K562 (cell line): Measurements from ENCODE around the gene ARHGDIA. TPM values are rescaled to one million over a fixed set of nuclear protein-coding genes. Genes with fewer than 3 reads are reported as not detected.

Experiments
- CBX5 ChIP-seq: IDR thresholded peaks from 2 replicates; pipeline ENCODE4 v1.6.1; 2014; ENCODE audit warnings: low read depth, borderline replicate concordance
- DLX4 ChIP-seq: fragments of 250-450 bp; sonication (Bioruptor Pico); IDR thresholded peaks from 2 replicates; pipeline ENCODE4 v1.6.1; 2021; ENCODE audit warnings: mild to moderate bottlenecking
- ESRRA ChIP-seq: fragments of 450-650 bp; IDR thresholded peaks from 2 replicates; pipeline ENCODE4 v1.6.1; 2014; ENCODE audit warnings: low read depth, mild to moderate bottlenecking, moderate library complexity, borderline replicate concordance
- HBP1 ChIP-seq: fragments of 450-650 bp; formaldehyde crosslinking; IDR thresholded peaks from 2 replicates; pipeline ENCODE4 v1.4.0; 2022; ENCODE audit warnings: missing genetic modification characterization
- KDM5B ChIP-seq: fragments of 200-600 bp; sonication (generic); IDR thresholded peaks from 2 replicates; pipeline ENCODE4 v1.6.1; 2012; ENCODE audit warnings: low read depth, mild to moderate bottlenecking, moderate library complexity, low read length, control low read depth, inconsistent platforms; ENCODE audit not compliant: insufficient replicate concordance
- LCOR ChIP-seq: sonication (generic); formaldehyde crosslinking; IDR thresholded peaks from 2 replicates; pipeline ENCODE4 v1.8.0; 2022; ENCODE audit warnings: mild to moderate bottlenecking, missing genetic modification reagents
- MEIS2 ChIP-seq: fragments of 450-650 bp; IDR thresholded peaks from 2 replicates; pipeline ENCODE4 v1.6.1; 2014; ENCODE audit warnings: mild to moderate bottlenecking; ENCODE audit not compliant: partially characterized antibody
- NR2C1 ChIP-seq, 2 experiments: fragments of 450-650 bp; IDR thresholded peaks; 2 replicates each; pipeline ENCODE4 v1.6.1; 2017; ENCODE audit warnings: mild to moderate bottlenecking in 2 of 2, antibody characterized with exemption in 1 of 2, inconsistent platforms in 1 of 2, missing compliant biosample characterization in 1 of 2, missing genetic modification characterization in 1 of 2
- PBX2 ChIP-seq, 2 experiments: IDR thresholded peaks in 1 of 2; conservative IDR thresholded peaks in 1 of 2; 2 replicates each; pipeline ENCODE4 v1.6.1; 2016; ENCODE audit warnings: low read depth in 2 of 2, mild to moderate bottlenecking in 1 of 2, missing compliant biosample characterization in 1 of 2, missing genetic modification characterization in 1 of 2, moderate library complexity in 1 of 2
- ZNF408 ChIP-seq: fragments of 250-450 bp; sonication (Bioruptor Pico); IDR thresholded peaks from 2 replicates; pipeline ENCODE4 v1.4.0; 2020; ENCODE audit warnings: low read depth, mild to moderate bottlenecking, moderate library complexity
- ZNF639 ChIP-seq, 2 experiments: fragments of 200-800 bp in 1 of 2; sonication (Bioruptor generic) in 1 of 2; sonication (generic) in 1 of 2; formaldehyde crosslinking in 1 of 2; IDR thresholded peaks in 1 of 2; conservative IDR thresholded peaks in 1 of 2; 2 replicates each; pipeline versions ENCODE4 v1.5.0 to v1.6.1; 2016 to 2020; ENCODE audit warnings: missing compliant biosample characterization in 1 of 2, missing genetic modification characterization in 1 of 2, missing genetic modification reagents in 1 of 2
- polyA plus RNA-seq, 8 experiments: library from polyadenylated mRNA; depleted of rRNA in 4 of 8; stranded (reverse) in 5 of 8; unstranded in 3 of 8; fragments of >200 nt; fragmentation: Nextera tagmentation in 2 of 8; fragmentation: Illumina TruSeq in 1 of 8; extraction: Ambion mirVana in 2 of 8; extraction: Trizol in 1 of 8; gene quantifications; 2 replicates each; pipeline versions ENCODE4 v1.2.1 to v1.2.3, GENCODE V29; 2011 to 2014; ENCODE audit warnings: inconsistent platforms in 1 of 8, missing spikeins in 1 of 8
- total RNA-seq, 7 experiments: library from RNA; depleted of rRNA in 6 of 7; stranded (reverse); fragments of >200 nt in 6 of 7; fragmentation: Illumina TruSeq in 2 of 7; extraction: Trizol in 2 of 7; gene quantifications; 2 replicates each; pipeline versions ENCODE4 v1.2.1 to v1.2.3, GENCODE V29; 2011 to 2021; ENCODE audit warnings: low replicate concordance in 1 of 7
- TF ChIP-seq, protein P1 (sequence below): fragments of 450-650 bp; formaldehyde crosslinking; IDR thresholded peaks from 2 replicates; pipeline ENCODE4 v1.4.0; 2020; ENCODE audit warnings: mild to moderate bottlenecking, moderate library complexity

ARHGDIA gene
- total and polyA plus RNA-seq, 9 of the 15 experiments (the other 6 are each of a cell fraction or from before 2014, with no cell fraction given): 9.6 to 340 (median 97.6) TPM

- TF ChIP-seq HBP1 (CRISPR knock-in tag) (no peak), DLX4 (CRISPR knock-in tag) (no peak), ESRRA (no peak), LCOR (CRISPR knock-in tag) (no peak; the same call in 1 of the 2 replicates), NR2C1 (IDR thresholded peaks at IDR 0.05) (no peak), NR2C1 (tag; IDR thresholded peaks at IDR 0.05) (no peak), ZNF408 (CRISPR knock-in tag) (no peak), CBX5 (no peak), MEIS2 (no peak), KDM5B (no peak), PBX2 (CRISPR knock-in tag; IDR thresholded peaks at IDR 0.05; ENCODE audit: low read depth) (no peak), PBX2 (tag; conservative IDR thresholded peaks at IDR 0.05; ENCODE audit: low read depth) (no peak), ZNF639 (CRISPR knock-in tag; conservative IDR thresholded peaks at IDR 0.05 in 1 of 2, IDR thresholded peaks at IDR 0.05 in 1 of 2) (peak in 1 of 2 experiments; percentile 20; a peak in 1 of 4 replicates)
- TF ChIP-seq, protein P1, sequence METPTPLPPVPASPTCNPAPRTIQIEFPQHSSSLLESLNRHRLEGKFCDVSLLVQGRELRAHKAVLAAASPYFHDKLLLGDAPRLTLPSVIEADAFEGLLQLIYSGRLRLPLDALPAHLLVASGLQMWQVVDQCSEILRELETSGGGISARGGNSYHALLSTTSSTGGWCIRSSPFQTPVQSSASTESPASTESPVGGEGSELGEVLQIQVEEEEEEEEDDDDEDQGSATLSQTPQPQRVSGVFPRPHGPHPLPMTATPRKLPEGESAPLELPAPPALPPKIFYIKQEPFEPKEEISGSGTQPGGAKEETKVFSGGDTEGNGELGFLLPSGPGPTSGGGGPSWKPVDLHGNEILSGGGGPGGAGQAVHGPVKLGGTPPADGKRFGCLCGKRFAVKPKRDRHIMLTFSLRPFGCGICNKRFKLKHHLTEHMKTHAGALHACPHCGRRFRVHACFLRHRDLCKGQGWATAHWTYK (CRISPR knock-in tag): no peak
Observed at GRCh38 chr17:81869221-81870130, 1.7 kb downstream of the ARHGDIA start (continued).
